ENCODE measurements around the gene MYH7.
"Not testable (repeated sequence)": the region's sequence is repeated elsewhere in the genome, so short reads cannot be mapped to it uniquely, and the experiment has no call there.

MYH7 gene

GRCh38 chr14:23386266-23386657 lies 49.2 kb downstream of the MYH7 start:
- DNase-seq (ENCODE audit: low read depth in 2 of 2), result not testable (repeated sequence)

GRCh38 chr14:23385642-23386265 lies 49.7 kb downstream of the MYH7 start:
- DNase-seq (ENCODE audit: low read depth in 2 of 2), result no peak

GRCh38 chr14:23385244-23385641 lies 50.2 kb downstream of the MYH7 start:
- DNase-seq (ENCODE audit: low read depth in 2 of 2), result no peak

GRCh38 chr14:23384364-23385080 lies 50.9 kb downstream of the MYH7 start:
- no peak for DNase-seq (ENCODE audit: low read depth in 2 of 2)

- DNase-seq (ENCODE audit: low read depth in 2 of 2), result no peak
These were observed 52.6 kb downstream of the MYH7 start for GRCh38 chr14:23382731-23383440.

- DNase-seq (ENCODE audit: low read depth in 2 of 2), result no peak
These were observed 53.2 kb downstream of the MYH7 start for GRCh38 chr14:23382276-23382675.

- no peak for DNase-seq (ENCODE audit: low read depth in 2 of 2)
These were observed 53.6 kb downstream of the MYH7 start for GRCh38 chr14:23381871-23382270.

- DNase-seq (ENCODE audit: low read depth in 2 of 2), result no peak
These were observed 54.5 kb downstream of the MYH7 start for GRCh38 chr14:23380976-23381375.

GRCh38 chr14:23380197-23380914 lies 55.1 kb downstream of the MYH7 start:
- no peak for DNase-seq (ENCODE audit: low read depth in 2 of 2)

- peak; percentile 30 to 34 for DNase-seq (ENCODE audit: low read depth in 2 of 2)
These were observed 55.9 kb downstream of the MYH7 start for GRCh38 chr14:23379366-23380196.

- DNase-seq (ENCODE audit: low read depth in 2 of 2), result no peak
These were observed 56.7 kb downstream of the MYH7 start for GRCh38 chr14:23378612-23379220.

GRCh38 chr14:23377573-23378563 lies 57.6 kb downstream of the MYH7 start:
- DNase-seq (ENCODE audit: low read depth in 2 of 2), result no peak

- DNase-seq (ENCODE audit: low read depth in 2 of 2), result no peak
These were observed 58.3 kb downstream of the MYH7 start for GRCh38 chr14:23377198-23377550.

GRCh38 chr14:23376482-23377197 lies 58.8 kb downstream of the MYH7 start, which contains the start of gene CMTM5:
TSS of gene CMTM5 (plus strand) at chr14:23377046. CDS start at chr14:23377252, 206 bp downstream.
- DNase-seq (ENCODE audit: low read depth in 2 of 2), result no peak

- no peak for DNase-seq (ENCODE audit: low read depth in 2 of 2)
These were observed 59.8 kb downstream of the MYH7 start for GRCh38 chr14:23375527-23376251.

- no peak for DNase-seq (ENCODE audit: low read depth in 2 of 2)
These were observed 62.4 kb downstream of the MYH7 start for GRCh38 chr14:23373041-23373440.

- no peak for DNase-seq (ENCODE audit: low read depth in 2 of 2)
These were observed 63.0 kb downstream of the MYH7 start, which contains the start of gene IL25 for GRCh38 chr14:23372509-23372908. TSS of gene IL25 (plus strand) at chr14:23372809.

GRCh38 chr14:23371865-23372264 lies 63.6 kb downstream of the MYH7 start:
- DNase-seq (ENCODE audit: low read depth in 2 of 2), result no peak
